K562 (cell line): ENCODE measurements around the gene ERBB3. TPM values are rescaled to one million over a fixed set of nuclear protein-coding genes. Genes with fewer than 3 reads are reported as not detected.

Source experiments
- CHAMP1 ChIP-seq: fragments of 450-650 bp; IDR thresholded peaks from 2 replicates; pipeline ENCODE4 v1.6.1; 2016; ENCODE audit warnings: mild to moderate bottlenecking
- DDX20 ChIP-seq: fragments of 450-650 bp; IDR thresholded peaks from 2 replicates; pipeline ENCODE4 v1.6.1; 2016; ENCODE audit warnings: missing genetic modification characterization, low read depth, mild to moderate bottlenecking, missing compliant biosample characterization, moderate library complexity
- GATAD2A ChIP-seq: fragments of 450-650 bp; IDR thresholded peaks from 2 replicates; pipeline ENCODE4 v1.6.1; 2017
- IFI16 ChIP-seq: fragments of 250-450 bp; sonication (Bioruptor Pico); IDR thresholded peaks from 2 replicates; pipeline ENCODE4 v2.1.2; 2022; ENCODE audit warnings: mild to moderate bottlenecking, inconsistent platforms
- L3MBTL2 ChIP-seq: fragments of 450-650 bp; IDR thresholded peaks from 2 replicates; pipeline ENCODE4 v1.6.1; 2016; ENCODE audit warnings: mild to moderate bottlenecking, moderate library complexity
- MAFG ChIP-seq: fragments of 450-650 bp; conservative IDR thresholded peaks from 2 replicates; pipeline ENCODE4 v1.6.1; 2016; ENCODE audit warnings: missing genetic modification characterization, missing compliant biosample characterization
- NELFE ChIP-seq: IDR thresholded peaks from 2 replicates; pipeline ENCODE4 v1.6.1; 2011; ENCODE audit warnings: mild to moderate bottlenecking; ENCODE audit not compliant: insufficient read depth, insufficient read length
- PHF20 ChIP-seq: fragments of 450-650 bp; IDR thresholded peaks from 2 replicates; pipeline ENCODE4 v1.6.1; 2018; ENCODE audit not compliant: partially characterized antibody
- POLR2AphosphoS2 ChIP-seq: IDR thresholded peaks from 2 replicates; pipeline ENCODE4 v1.6.1; 2012; ENCODE audit warnings: low read length, improper control_type of control experiment
- PRPF4 ChIP-seq: fragments of 200-400 bp; formaldehyde crosslinking; IDR thresholded peaks from one replicate; pipeline ENCODE4 v1.6.1; 2017; ENCODE audit warnings: low read length, low read depth, mild to moderate bottlenecking; ENCODE audit not compliant: insufficient read depth, poor library complexity, severe bottlenecking
- PYGO2 ChIP-seq: fragments of 450-650 bp; IDR thresholded peaks from 2 replicates; pipeline ENCODE4 v1.6.1; 2016; ENCODE audit warnings: mild to moderate bottlenecking, missing genetic modification characterization, moderate library complexity, missing compliant biosample characterization
- RHOXF2B ChIP-seq: fragments of 250-450 bp; sonication (Bioruptor Pico); conservative IDR thresholded peaks from 2 replicates; pipeline ENCODE4 v1.5.1; 2021
- RNF2 ChIP-seq: sonication (generic); IDR thresholded peaks from 2 replicates; pipeline ENCODE4 v1.6.1; 2016
- SIN3A ChIP-seq, 2 experiments: fragments of 150-350 bp in 1 of 2; IDR thresholded peaks; 2 replicates each; pipeline ENCODE4 v1.6.1; 2011 to 2016; ENCODE audit warnings: borderline replicate concordance in 2 of 2, low read depth in 2 of 2, low read length in 2 of 2, mild to moderate bottlenecking in 2 of 2, moderate library complexity in 2 of 2; ENCODE audit not compliant: control insufficient read depth in 1 of 2
- SIN3B ChIP-seq: fragments of 450-650 bp; IDR thresholded peaks from 2 replicates; pipeline ENCODE4 v1.6.1; 2017; ENCODE audit warnings: low read depth, mild to moderate bottlenecking, moderate library complexity
- SP2 ChIP-seq: IDR thresholded peaks from 2 replicates; pipeline ENCODE4 v1.6.1; 2011; ENCODE audit warnings: mild to moderate bottlenecking, low read depth, low read length, moderate library complexity; ENCODE audit not compliant: poor library complexity, severe bottlenecking; ENCODE audit errors: extremely low read depth
- STAT5B ChIP-seq: fragments of 250-450 bp; sonication (Bioruptor Pico); IDR thresholded peaks from 2 replicates; pipeline ENCODE4 v1.8.0; 2021; ENCODE audit warnings: mild to moderate bottlenecking, inconsistent platforms
- TEAD2 ChIP-seq: fragments of 450-650 bp; IDR thresholded peaks from 2 replicates; pipeline ENCODE4 v1.6.1; 2016; ENCODE audit warnings: missing genetic modification characterization, control low read depth, missing compliant biosample characterization
- TGIF2 ChIP-seq: sonication (generic); formaldehyde crosslinking; IDR thresholded peaks from 2 replicates; pipeline ENCODE4 v1.8.1; 2022; ENCODE audit warnings: mild to moderate bottlenecking, missing genetic modification reagents, moderate library complexity
- ZFPM2 ChIP-seq: fragments of 250-450 bp; sonication (Bioruptor Pico); IDR thresholded peaks from 2 replicates; pipeline ENCODE4 v1.5.1; 2022; ENCODE audit warnings: mild to moderate bottlenecking
- ZNF146 ChIP-seq: IDR thresholded peaks from one replicate; pipeline ENCODE4 v1.6.1; 2018; ENCODE audit warnings: missing compliant biosample characterization; ENCODE audit not compliant: unreplicated experiment
- ZNF436 ChIP-seq: fragments of 250-450, 450-650 bp; sonication (Bioruptor Pico); formaldehyde crosslinking; IDR thresholded peaks from 2 replicates; pipeline ENCODE4 v1.7.0; 2020; ENCODE audit warnings: mild to moderate bottlenecking
- ZNF583 ChIP-seq: fragments of 250-450 bp; sonication (Bioruptor Pico); IDR thresholded peaks from 2 replicates; pipeline ENCODE4 v1.4.0; 2020
- polyA plus RNA-seq, 8 experiments: library from polyadenylated mRNA; depleted of rRNA in 4 of 8; stranded (reverse) in 5 of 8; unstranded in 3 of 8; fragments of >200 nt; fragmentation: Nextera tagmentation in 2 of 8; fragmentation: Illumina TruSeq in 1 of 8; extraction: Ambion mirVana in 2 of 8; extraction: Trizol in 1 of 8; gene quantifications; 2 replicates each; pipeline versions ENCODE4 v1.2.1 to v1.2.3, GENCODE V29; 2011 to 2014; ENCODE audit warnings: inconsistent platforms in 1 of 8, missing spikeins in 1 of 8
- total RNA-seq, 7 experiments: library from RNA; depleted of rRNA in 6 of 7; stranded (reverse); fragments of >200 nt in 6 of 7; fragmentation: Illumina TruSeq in 2 of 7; extraction: Trizol in 2 of 7; gene quantifications; 2 replicates each; pipeline versions ENCODE4 v1.2.1 to v1.2.3, GENCODE V29; 2011 to 2021; ENCODE audit warnings: low replicate concordance in 1 of 7
- TF ChIP-seq, protein P1 (sequence below): fragments of 450-650 bp; formaldehyde crosslinking; IDR thresholded peaks from 2 replicates; pipeline ENCODE4 v1.4.0; 2020; ENCODE audit warnings: mild to moderate bottlenecking, moderate library complexity
- TF ChIP-seq, protein P2 (sequence below): IDR thresholded peaks from 3 replicates; pipeline ENCODE4 v1.6.1; 2011; ENCODE audit warnings: borderline replicate concordance, mild to moderate bottlenecking; ENCODE audit not compliant: insufficient read length, insufficient read depth

Gene ERBB3
- total and polyA plus RNA-seq, 9 of the 15 experiments (the other 6 are each of a cell fraction or from before 2014, with no cell fraction given) = 1.5 to 5.4 (median 3.8) TPM

- TF ChIP-seq, protein P1, sequence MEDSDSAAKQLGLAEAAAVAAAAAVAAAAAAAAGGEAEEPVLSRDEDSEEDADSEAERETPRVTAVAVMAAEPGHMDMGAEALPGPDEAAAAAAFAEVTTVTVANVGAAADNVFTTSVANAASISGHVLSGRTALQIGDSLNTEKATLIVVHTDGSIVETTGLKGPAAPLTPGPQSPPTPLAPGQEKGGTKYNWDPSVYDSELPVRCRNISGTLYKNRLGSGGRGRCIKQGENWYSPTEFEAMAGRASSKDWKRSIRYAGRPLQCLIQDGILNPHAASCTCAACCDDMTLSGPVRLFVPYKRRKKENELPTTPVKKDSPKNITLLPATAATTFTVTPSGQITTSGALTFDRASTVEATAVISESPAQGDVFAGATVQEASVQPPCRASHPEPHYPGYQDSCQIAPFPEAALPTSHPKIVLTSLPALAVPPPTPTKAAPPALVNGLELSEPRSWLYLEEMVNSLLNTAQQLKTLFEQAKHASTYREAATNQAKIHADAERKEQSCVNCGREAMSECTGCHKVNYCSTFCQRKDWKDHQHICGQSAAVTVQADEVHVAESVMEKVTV = no peak
- TF ChIP-seq SP2 = no peak
- TF ChIP-seq GATAD2A = 0 out of 2 replicates have a peak, but pooled peaks have one; percentile 28
- no peak for TF ChIP-seq POLR2AphosphoS2
- no peak for TF ChIP-seq STAT5B
- TF ChIP-seq PRPF4 = no peak
- peak in 1 of 2 experiments; percentile 71; a peak in 1 of 4 replicates for TF ChIP-seq SIN3A (IDR thresholded peaks at IDR 0.05; ENCODE audit: borderline replicate concordance in 2 of 2, control insufficient read depth in 1 of 2, low read depth in 2 of 2, low read length in 2 of 2)
- no peak for TF ChIP-seq RHOXF2B (CRISPR knock-in tag)
- TF ChIP-seq ZNF583 (CRISPR knock-in tag) = peak; percentile 69; the same call in 1 of the 2 replicates
- TF ChIP-seq DDX20 = no peak
- no peak for TF ChIP-seq ZNF436 (CRISPR knock-in tag)
- peak; percentile 85 for TF ChIP-seq RNF2
- TF ChIP-seq, protein P2, sequence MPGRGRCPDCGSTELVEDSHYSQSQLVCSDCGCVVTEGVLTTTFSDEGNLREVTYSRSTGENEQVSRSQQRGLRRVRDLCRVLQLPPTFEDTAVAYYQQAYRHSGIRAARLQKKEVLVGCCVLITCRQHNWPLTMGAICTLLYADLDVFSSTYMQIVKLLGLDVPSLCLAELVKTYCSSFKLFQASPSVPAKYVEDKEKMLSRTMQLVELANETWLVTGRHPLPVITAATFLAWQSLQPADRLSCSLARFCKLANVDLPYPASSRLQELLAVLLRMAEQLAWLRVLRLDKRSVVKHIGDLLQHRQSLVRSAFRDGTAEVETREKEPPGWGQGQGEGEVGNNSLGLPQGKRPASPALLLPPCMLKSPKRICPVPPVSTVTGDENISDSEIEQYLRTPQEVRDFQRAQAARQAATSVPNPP = no peak
- TF ChIP-seq SIN3B = no peak
- TF ChIP-seq CHAMP1 = no peak
- TF ChIP-seq ZNF146 (CRISPR knock-in tag) = peak; percentile 6
- TF ChIP-seq MAFG = no peak
- peak; percentile 98 for TF ChIP-seq L3MBTL2
- no peak for TF ChIP-seq NELFE
- TF ChIP-seq TGIF2 (CRISPR knock-in tag) = no peak; the same call in 1 of the 2 replicates
- TF ChIP-seq ZFPM2 (CRISPR knock-in tag) = no peak
- TF ChIP-seq TEAD2 (tag) = no peak
- TF ChIP-seq PYGO2 (tag) = no peak
- no peak for TF ChIP-seq IFI16 (CRISPR knock-in tag)
- TF ChIP-seq PHF20 = peak; percentile 12
Observed at GRCh38 chr12:56104109-56104814, 24.3 kb downstream of the ERBB3 start, which contains the start of gene PA2G4 (continued).
